H9 (cell line): ENCODE measurements around the gene POLR2H. TPM values are rescaled to one million over a fixed set of nuclear protein-coding genes. Genes with fewer than 3 reads are reported as not detected.
A peak's percentile ranks its signal among the peaks of the same experiment; 100 is the strongest.

Experiments used
- DNase-seq: peaks from one replicate; pipeline ENCODE4 v3.0.0-alpha.2; 2017
- H2AFZ ChIP-seq: one replicate; pipeline ENCODE4 v1.6.1; 2013; ENCODE audit warnings: mild to moderate bottlenecking, low read length, control low read depth, moderate library complexity
- H2AK5ac ChIP-seq: 2 replicates; pipeline ENCODE4 v1.6.1; 2013; ENCODE audit warnings: low read length, control low read depth, mixed read lengths; ENCODE audit not compliant: insufficient read length
- H2BK120ac ChIP-seq: one replicate; pipeline ENCODE4 v1.6.1; 2013; ENCODE audit warnings: low read depth, mild to moderate bottlenecking, low read length, control low read depth, inconsistent platforms; ENCODE audit not compliant: poor library complexity, severe bottlenecking
- H2BK12ac ChIP-seq: 2 replicates; pipeline ENCODE4 v1.6.1; 2013; ENCODE audit warnings: low read length, control low read depth, mixed read lengths, low read depth; ENCODE audit not compliant: insufficient read length
- H2BK15ac ChIP-seq: 2 replicates; pipeline ENCODE4 v1.6.1; 2013; ENCODE audit warnings: low read depth, low read length, control low read depth
- H2BK20ac ChIP-seq: one replicate; pipeline ENCODE4 v1.6.1; 2013; ENCODE audit warnings: low read depth, mild to moderate bottlenecking, low read length, control low read depth, inconsistent platforms; ENCODE audit not compliant: poor library complexity, severe bottlenecking
- H2BK5ac ChIP-seq: 2 replicates; pipeline ENCODE4 v1.6.1; 2013; ENCODE audit warnings: low read length, control low read depth, mixed read lengths; ENCODE audit not compliant: insufficient read length
- H3K14ac ChIP-seq: 2 replicates; pipeline ENCODE4 v1.6.1; 2013; ENCODE audit warnings: low read length, control low read depth; ENCODE audit not compliant: insufficient read depth
- H3K18ac ChIP-seq: 2 replicates; pipeline ENCODE4 v1.6.1; 2013; ENCODE audit warnings: low read depth, mild to moderate bottlenecking, mixed read lengths, low read length, control low read depth; ENCODE audit not compliant: insufficient read length
- H3K23ac ChIP-seq: 2 replicates; pipeline ENCODE4 v1.6.1; 2013; ENCODE audit warnings: low read length, control low read depth, mixed read lengths, low read depth; ENCODE audit not compliant: insufficient read length
- H3K23me2 ChIP-seq: 2 replicates; pipeline ENCODE4 v1.6.1; 2013; ENCODE audit warnings: low read depth, mild to moderate bottlenecking, mixed read lengths, low read length, control low read depth; ENCODE audit not compliant: insufficient read length, poor library complexity, severe bottlenecking
- H3K27ac ChIP-seq: 2 replicates; pipeline ENCODE4 v1.5.1; 2013; ENCODE audit warnings: low read length, control low read depth, mixed read lengths, low read depth; ENCODE audit not compliant: insufficient read length
- H3K27me3 ChIP-seq: 2 replicates; pipeline ENCODE4 v1.6.1; 2013; ENCODE audit warnings: low read length, control low read depth, inconsistent platforms; ENCODE audit not compliant: insufficient read depth
- H3K4ac ChIP-seq: 2 replicates; pipeline ENCODE4 v1.6.1; 2013; ENCODE audit warnings: low read depth, mild to moderate bottlenecking, control low read depth, inconsistent platforms, low read length, moderate library complexity
- H3K4me1 ChIP-seq: 2 replicates; pipeline ENCODE4 v1.6.1; 2013; ENCODE audit warnings: low read length, control low read depth, inconsistent platforms; ENCODE audit not compliant: insufficient read depth
- H3K4me2 ChIP-seq: 2 replicates; pipeline ENCODE4 v1.6.1; 2013; ENCODE audit warnings: low read length, control low read depth, mixed read lengths; ENCODE audit not compliant: insufficient read length, insufficient read depth
- H3K56ac ChIP-seq: 2 replicates; pipeline ENCODE4 v1.6.1; 2013; ENCODE audit warnings: low read depth, mild to moderate bottlenecking, mixed read lengths, low read length, control low read depth; ENCODE audit not compliant: insufficient read length
- H3K79me1 ChIP-seq: 2 replicates; pipeline ENCODE4 v1.6.1; 2013; ENCODE audit warnings: low read depth, mild to moderate bottlenecking, moderate library complexity, low read length, control low read depth, inconsistent platforms; ENCODE audit not compliant: insufficient read depth, poor library complexity, severe bottlenecking
- H3K79me2 ChIP-seq: 2 replicates; pipeline ENCODE4 v1.6.1; 2013; ENCODE audit warnings: low read length, control low read depth, inconsistent platforms; ENCODE audit not compliant: insufficient read depth
- H3K9ac ChIP-seq: 2 replicates; pipeline ENCODE4 v1.6.1; 2013; ENCODE audit warnings: low read length, control low read depth, mixed read lengths; ENCODE audit not compliant: insufficient read length; ENCODE audit errors: extremely low read depth
- H3K9me3 ChIP-seq: one replicate; pipeline ENCODE4 v1.6.1; 2013; ENCODE audit warnings: low read depth, low read length, inconsistent platforms; ENCODE audit not compliant: control insufficient read depth
- H3T11ph ChIP-seq: one replicate; pipeline ENCODE4 v1.6.1; 2013; ENCODE audit warnings: mild to moderate bottlenecking, low read length, control low read depth, inconsistent platforms
- H4K20me1 ChIP-seq: one replicate; pipeline ENCODE4 v1.6.1; 2013; ENCODE audit not compliant: control insufficient read depth, insufficient read length, insufficient read depth
- H4K5ac ChIP-seq: 2 replicates; pipeline ENCODE4 v1.6.1; 2013; ENCODE audit warnings: low read depth, mild to moderate bottlenecking, mixed read lengths, low read length, control low read depth; ENCODE audit not compliant: insufficient read length
- H4K8ac ChIP-seq: replicated peaks from 2 replicates; pipeline ENCODE4 v1.6.1; 2013; ENCODE audit warnings: low read length, control low read depth, mixed read lengths, low read depth; ENCODE audit not compliant: insufficient read length
- H4K91ac ChIP-seq: 2 replicates; pipeline ENCODE4 v1.6.1; 2013; ENCODE audit warnings: low read depth, mild to moderate bottlenecking, moderate library complexity, mixed read lengths, low read length, control low read depth; ENCODE audit not compliant: insufficient read length
- H3K27ac Mint-ChIP-seq, 3 experiments: 2 replicates in 2 of 3; 3 replicates in 1 of 3; pipeline ENCODE4 v1.8.0; 2020 to 2021; ENCODE audit warnings: mixed read lengths in 3 of 3, mild to moderate bottlenecking in 1 of 3, moderate library complexity in 1 of 3
- H3K27me3 Mint-ChIP-seq: 2 replicates; pipeline ENCODE4 v1.8.0; 2021; ENCODE audit warnings: low read depth, mild to moderate bottlenecking, moderate library complexity, mixed read lengths
- H3K36me3 Mint-ChIP-seq, 3 experiments: 2 replicates in 2 of 3; 3 replicates in 1 of 3; pipeline ENCODE4 v1.8.0; 2020 to 2021; ENCODE audit warnings: low read depth in 3 of 3, mixed read lengths in 3 of 3; ENCODE audit not compliant: insufficient read depth in 1 of 3
- H3K4me1 Mint-ChIP-seq, 2 experiments: 2 replicates each; pipeline ENCODE4 v1.8.0; 2020; ENCODE audit warnings: mixed read lengths in 2 of 2
- H3K4me3 Mint-ChIP-seq, 2 experiments: 2 replicates in 1 of 2; 3 replicates in 1 of 2; pipeline ENCODE4 v1.8.0; 2020 to 2021; ENCODE audit warnings: mild to moderate bottlenecking in 2 of 2, mixed read lengths in 2 of 2, moderate library complexity in 1 of 2
- H3K9me3 Mint-ChIP-seq, 2 experiments: 2 replicates in 1 of 2; 3 replicates in 1 of 2; pipeline ENCODE4 v1.8.0; 2020; ENCODE audit warnings: mild to moderate bottlenecking in 2 of 2, mixed read lengths in 2 of 2, moderate library complexity in 1 of 2
- WGBS: extraction: QIAGEN DNeasy Blood & Tissue Kit; methylation state at CpG from one replicate; pipeline ENCODE4 v1.1.7; 2013; ENCODE audit warnings: missing lambda C conversion rate, low lambda C conversion rate, mixed read lengths; ENCODE audit not compliant: insufficient read length; ENCODE audit errors: extremely low coverage; 5-methylcytosine and 5-hydroxymethylcytosine counted together
- total RNA-seq: library from RNA; stranded (reverse); gene quantifications from 2 replicates; pipeline ENCODE4 v1.2.1, GENCODE V29; 2021
- TF ChIP-seq, protein P1 (sequence below): fragments of 200-600 bp; sonication (generic); conservative IDR thresholded peaks from 3 replicates; pipeline ENCODE4 v1.8.0; 2021; ENCODE audit warnings: antibody characterized with exemption, mild to moderate bottlenecking

POLR2H gene
- total RNA-seq, 1 experiment from 2014 or later, result 115 TPM

DNA sequence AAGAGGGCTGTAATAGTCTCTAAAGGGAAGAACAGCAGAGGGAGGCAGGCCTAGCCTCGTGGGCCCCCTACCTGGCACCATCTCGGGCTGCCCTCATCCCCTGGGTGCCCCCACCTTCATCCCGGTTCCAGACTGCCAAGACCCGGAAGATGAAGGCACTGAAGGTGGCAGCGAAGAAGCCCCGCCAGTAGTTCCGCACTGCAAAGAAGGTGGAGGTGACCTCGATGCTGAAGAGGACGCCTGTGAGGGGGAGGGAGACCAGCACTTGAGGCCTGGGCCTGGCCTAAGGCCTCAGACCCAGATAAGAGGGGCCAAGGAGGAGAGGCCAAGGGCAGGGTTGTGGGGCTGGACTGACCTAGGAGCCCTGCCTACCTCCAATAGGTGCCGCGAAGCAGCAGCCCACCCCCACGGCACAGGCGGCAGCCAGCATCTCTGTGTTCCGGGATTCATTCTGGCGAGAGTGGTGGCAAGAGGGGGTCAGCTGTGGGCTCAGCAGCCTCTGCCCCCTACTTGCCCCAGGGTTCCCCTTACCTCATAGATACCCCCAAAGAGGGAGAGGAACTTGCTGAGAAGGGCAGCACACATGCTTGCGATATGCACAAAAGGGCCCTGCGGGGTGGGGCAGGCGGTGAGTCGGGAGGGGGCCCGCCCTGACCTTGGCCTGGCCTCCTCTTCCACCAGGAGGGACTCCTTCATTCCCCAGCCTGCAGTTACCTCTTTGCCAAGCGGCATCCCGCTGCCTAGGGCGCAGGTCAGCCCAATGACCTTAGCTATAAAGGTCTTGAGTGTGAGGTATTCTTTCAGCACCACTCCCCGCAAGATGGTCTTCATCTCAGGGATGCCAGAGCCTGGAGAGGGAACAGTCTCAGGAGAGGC lies 4.0 kb upstream of the POLR2H start:
- no peak overlapping the region for H2AK5ac ChIP-seq
- no peaks in the 10 kb centered on the region; a peak in 1 of 5 replicates for H3K9me3 Mint-ChIP-seq
- H3K36me3 Mint-ChIP-seq, result peaks cover 15 to 40% (median 34%) of the 10 kb centered on the region in 3 experiments; a peak in 6 of 7 replicates
- no peak overlapping the region for H3K4ac ChIP-seq
- H3K18ac ChIP-seq, result no peak overlapping the region
- H3K23ac ChIP-seq, result no peak overlapping the region
- no peak overlapping the region for H2BK120ac ChIP-seq
- H3K4me1 ChIP-seq, result peaks cover 2% of the 10 kb centered on the region; the same call in 1 of the 2 replicates
- no peak overlapping the region for H3T11ph ChIP-seq
- WGBS, result no CpG with 5 or more reads among the region's 24 CpGs
- H2BK15ac ChIP-seq, result no peak overlapping the region
- H3K4me2 ChIP-seq, result no peak overlapping the region
- no peak overlapping the region for H3K4me3 Mint-ChIP-seq
- H3K27me3 Mint-ChIP-seq, result peaks cover 8% of the 10 kb centered on the region
- H3K79me1 ChIP-seq, result no peaks in the 10 kb centered on the region
- H3K9me3 ChIP-seq, result no peaks in the 10 kb centered on the region
- no peak overlapping the region for H3K27ac Mint-ChIP-seq
- H3K9ac ChIP-seq, result no peak overlapping the region
- H2BK12ac ChIP-seq, result no peak overlapping the region
- H4K20me1 ChIP-seq, result no peaks in the 10 kb centered on the region
- no peak overlapping the region for H3K14ac ChIP-seq
- H3K23me2 ChIP-seq, result peaks cover 17% of the 10 kb centered on the region
- no peak overlapping the region for H2BK5ac ChIP-seq
- H3K56ac ChIP-seq, result no peak overlapping the region
- peak; percentile 21 for DNase-seq
- H3K27me3 ChIP-seq, result no peaks in the 10 kb centered on the region; the same call in 1 of the 2 replicates
- H4K5ac ChIP-seq, result no peak overlapping the region
- no peak overlapping the region for H2AFZ ChIP-seq
- H3K4me1 Mint-ChIP-seq, result peaks cover 18 to 24% of the 10 kb centered on the region in 2 experiments
- no peak overlapping the region for H2BK20ac ChIP-seq
- TF ChIP-seq, protein P1, sequence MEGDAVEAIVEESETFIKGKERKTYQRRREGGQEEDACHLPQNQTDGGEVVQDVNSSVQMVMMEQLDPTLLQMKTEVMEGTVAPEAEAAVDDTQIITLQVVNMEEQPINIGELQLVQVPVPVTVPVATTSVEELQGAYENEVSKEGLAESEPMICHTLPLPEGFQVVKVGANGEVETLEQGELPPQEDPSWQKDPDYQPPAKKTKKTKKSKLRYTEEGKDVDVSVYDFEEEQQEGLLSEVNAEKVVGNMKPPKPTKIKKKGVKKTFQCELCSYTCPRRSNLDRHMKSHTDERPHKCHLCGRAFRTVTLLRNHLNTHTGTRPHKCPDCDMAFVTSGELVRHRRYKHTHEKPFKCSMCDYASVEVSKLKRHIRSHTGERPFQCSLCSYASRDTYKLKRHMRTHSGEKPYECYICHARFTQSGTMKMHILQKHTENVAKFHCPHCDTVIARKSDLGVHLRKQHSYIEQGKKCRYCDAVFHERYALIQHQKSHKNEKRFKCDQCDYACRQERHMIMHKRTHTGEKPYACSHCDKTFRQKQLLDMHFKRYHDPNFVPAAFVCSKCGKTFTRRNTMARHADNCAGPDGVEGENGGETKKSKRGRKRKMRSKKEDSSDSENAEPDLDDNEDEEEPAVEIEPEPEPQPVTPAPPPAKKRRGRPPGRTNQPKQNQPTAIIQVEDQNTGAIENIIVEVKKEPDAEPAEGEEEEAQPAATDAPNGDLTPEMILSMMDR, result no peak
- H4K91ac ChIP-seq, result no peak overlapping the region
- H3K27ac ChIP-seq, result no peak overlapping the region
- no peak overlapping the region for H4K8ac ChIP-seq
- no peaks in the 10 kb centered on the region; the same call in 1 of the 2 replicates for H3K79me2 ChIP-seq
